ENCODE data around the gene DPAGT1.

DPAGT1 gene

GRCh38 chr11:119057000-119057769 lies 44.5 kb downstream of the DPAGT1 start, which contains the start of gene HYOU1:
TSS of gene HYOU1 (minus strand) at chr11:119057205. CDS start at chr11:119056160, 1,045 bp downstream.
- DNase-seq (ENCODE audit: low read depth in 2 of 2) = peak; percentile 99

GRCh38 chr11:119056421-119056999 lies 45.1 kb downstream of the DPAGT1 start:
- peak; percentile 15 to 24 for DNase-seq (ENCODE audit: low read depth in 2 of 2)

- no peak for DNase-seq (ENCODE audit: low read depth in 2 of 2)
Observed at GRCh38 chr11:119055901-119056300, 45.8 kb downstream of the DPAGT1 start.

GRCh38 chr11:119054418-119054817 lies 47.2 kb downstream of the DPAGT1 start:
- no peak for DNase-seq (ENCODE audit: low read depth in 2 of 2)

- DNase-seq (ENCODE audit: low read depth in 2 of 2) = no peak
Observed at GRCh38 chr11:119052163-119052814, 49.4 kb downstream of the DPAGT1 start.

- no peak for DNase-seq (ENCODE audit: low read depth in 2 of 2)
Observed at GRCh38 chr11:119051440-119052162, 50.1 kb downstream of the DPAGT1 start.

- DNase-seq (ENCODE audit: low read depth in 2 of 2) = no peak
Observed at GRCh38 chr11:119049081-119049480, 52.6 kb downstream of the DPAGT1 start.

GRCh38 chr11:119048644-119049043 lies 53.0 kb downstream of the DPAGT1 start:
- DNase-seq (ENCODE audit: low read depth in 2 of 2) = no peak

- no peak for DNase-seq (ENCODE audit: low read depth in 2 of 2)
Observed at GRCh38 chr11:119047205-119047604, 54.4 kb downstream of the DPAGT1 start.

All from stimulated activated CD4-positive, alpha-beta T cell treated with anti-CD3 and anti-CD28 coated beads, Interleukin-4, amount 100 ng/mL, for 48 hours (primary cell).